ENCODE measurements around the gene TRIM41.
"Not testable (repeated sequence)": the region's sequence is repeated elsewhere in the genome, so short reads cannot be mapped to it uniquely, and the experiment has no call there.

TRIM41 gene

DNA sequence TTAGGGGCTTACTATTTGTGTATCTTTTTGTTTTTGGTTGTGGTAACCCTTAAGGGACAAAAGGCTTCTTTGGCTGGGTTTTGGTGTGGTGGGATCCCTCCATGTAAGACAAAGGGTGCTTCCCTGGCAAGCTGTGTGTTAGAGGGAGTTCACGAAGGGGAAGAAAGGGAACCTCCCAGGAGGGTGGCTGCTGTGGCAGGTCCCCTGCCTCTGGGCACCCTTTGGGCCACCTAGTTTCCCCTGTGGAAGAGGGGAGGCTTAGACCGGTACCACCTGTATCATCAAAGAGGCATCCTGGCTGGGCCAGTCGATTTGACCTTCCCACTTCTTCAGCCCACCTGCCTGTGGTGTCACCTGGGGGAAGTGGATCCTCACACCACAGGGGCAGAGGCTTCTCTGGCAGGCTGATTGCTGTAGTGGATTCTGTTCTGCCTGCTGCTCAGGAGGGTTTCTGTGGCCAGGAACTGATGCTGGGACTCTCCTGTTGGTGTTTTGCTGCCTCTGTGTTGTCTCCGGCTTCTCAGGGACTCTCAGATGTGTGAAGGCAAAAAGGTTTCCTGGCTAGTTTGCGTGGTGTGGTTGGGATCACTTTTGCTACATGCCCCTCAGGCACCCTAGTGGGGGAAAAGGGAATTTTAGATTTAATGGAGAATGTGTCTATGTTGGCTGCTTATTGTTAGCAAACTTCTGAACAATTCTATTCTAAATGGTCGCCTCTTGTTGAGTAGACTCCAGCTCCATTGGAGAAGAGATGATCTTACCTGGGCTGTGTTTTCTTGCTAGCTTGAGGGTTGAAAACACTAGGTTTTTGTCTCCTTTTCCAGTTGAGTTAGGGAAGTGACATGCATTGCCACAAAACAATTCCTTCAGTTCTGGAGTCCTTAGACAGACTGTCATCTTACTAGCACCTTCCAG, 61.0 kb downstream of the TRIM41 start:
- DNase-seq (ENCODE audit: low spot score) = not testable (repeated sequence)

Small RNA genes lying within 50 kb of the gene (small RNA-seq; reads per million reads assigned to genes)
- gene MIR4638 (0 reads per million in 2 experiments), gene SNORD95 (0 reads per million in 2 experiments), gene SNORD96A (0 reads per million in 2 experiments)
